HG02610 (cell line): Measurements from ENCODE around the gene SLC10A3.
A peak's percentile ranks its signal among the peaks of the same experiment; 100 is the strongest.

ENCODE experiments used
- ATAC-seq: cut with Tn5 transposase; IDR thresholded peaks from one replicate; pipeline ENCODE4 v1.9.1; 2021; ENCODE audit warnings: mild to moderate bottlenecking, moderate library complexity; ENCODE audit not compliant: unreplicated experiment

The SLC10A3 gene

DNA sequence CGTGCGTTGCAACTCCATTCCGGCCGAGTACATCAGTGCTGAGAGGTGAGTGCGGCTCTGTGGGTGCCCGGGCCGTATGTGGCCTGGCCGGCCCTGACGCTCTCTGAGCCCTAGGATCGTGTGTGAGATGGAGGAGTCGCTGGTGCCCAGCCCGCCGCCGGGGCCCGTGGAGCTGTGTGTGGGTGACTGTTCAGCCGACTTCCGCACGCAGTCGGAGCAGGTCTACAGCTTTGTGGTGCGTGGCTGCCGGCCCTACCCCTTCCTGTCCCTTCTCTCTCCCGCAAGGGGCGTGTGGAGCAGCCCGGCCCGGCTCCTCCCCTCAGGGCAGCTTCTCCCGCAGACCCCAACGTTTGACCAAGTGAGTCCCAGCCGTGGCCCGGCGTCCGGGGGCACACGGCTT, 24.4 kb downstream of the SLC10A3 start:
- no peak for ATAC-seq

DNA sequence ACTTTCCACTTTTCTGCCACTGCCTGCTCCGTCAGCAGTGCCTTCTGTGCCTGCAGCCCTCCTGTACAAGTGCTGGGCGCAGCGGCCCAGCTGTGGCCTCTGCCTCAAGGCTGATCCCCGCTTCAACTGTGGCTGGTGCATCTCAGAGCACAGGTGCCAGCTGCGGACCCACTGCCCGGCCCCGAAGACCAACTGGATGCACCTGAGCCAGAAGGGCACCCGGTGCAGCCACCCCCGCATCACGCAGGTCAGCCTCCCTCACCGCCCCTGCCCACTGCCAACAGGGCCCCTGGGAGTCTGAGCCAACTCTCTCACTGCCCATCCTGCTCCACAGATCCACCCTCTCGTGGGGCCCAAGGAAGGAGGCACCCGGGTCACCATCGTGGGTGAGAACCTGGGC, 24.8 kb downstream of the SLC10A3 start:
- no peak for ATAC-seq

DNA sequence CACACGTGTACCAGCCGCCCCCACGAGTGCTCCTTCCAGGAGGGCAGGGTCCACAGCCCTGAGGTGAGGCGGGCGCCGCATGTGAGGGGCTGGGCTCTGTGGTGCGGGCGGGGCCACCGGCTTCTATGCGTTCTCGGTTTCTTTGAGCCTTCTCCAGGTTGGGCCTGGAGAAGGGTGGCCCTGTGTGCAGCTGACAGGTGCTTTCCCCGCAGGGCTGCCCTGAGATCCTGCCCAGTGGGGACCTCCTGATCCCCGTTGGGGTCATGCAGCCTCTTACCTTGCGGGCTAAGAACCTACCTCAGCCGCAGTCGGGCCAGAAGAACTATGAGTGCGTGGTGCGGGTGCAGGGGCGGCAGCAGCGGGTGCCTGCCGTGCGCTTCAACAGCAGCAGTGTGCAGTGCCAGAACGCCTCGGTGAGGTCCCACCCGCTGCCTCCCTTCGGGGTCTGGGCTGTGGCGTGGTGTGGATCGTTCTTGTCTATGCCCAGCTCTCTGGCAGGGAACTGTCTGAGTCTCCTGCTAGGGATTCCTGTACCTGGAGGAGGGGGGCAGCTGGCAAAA, 25.5 kb downstream of the SLC10A3 start:
- ATAC-seq: no peak

DNA sequence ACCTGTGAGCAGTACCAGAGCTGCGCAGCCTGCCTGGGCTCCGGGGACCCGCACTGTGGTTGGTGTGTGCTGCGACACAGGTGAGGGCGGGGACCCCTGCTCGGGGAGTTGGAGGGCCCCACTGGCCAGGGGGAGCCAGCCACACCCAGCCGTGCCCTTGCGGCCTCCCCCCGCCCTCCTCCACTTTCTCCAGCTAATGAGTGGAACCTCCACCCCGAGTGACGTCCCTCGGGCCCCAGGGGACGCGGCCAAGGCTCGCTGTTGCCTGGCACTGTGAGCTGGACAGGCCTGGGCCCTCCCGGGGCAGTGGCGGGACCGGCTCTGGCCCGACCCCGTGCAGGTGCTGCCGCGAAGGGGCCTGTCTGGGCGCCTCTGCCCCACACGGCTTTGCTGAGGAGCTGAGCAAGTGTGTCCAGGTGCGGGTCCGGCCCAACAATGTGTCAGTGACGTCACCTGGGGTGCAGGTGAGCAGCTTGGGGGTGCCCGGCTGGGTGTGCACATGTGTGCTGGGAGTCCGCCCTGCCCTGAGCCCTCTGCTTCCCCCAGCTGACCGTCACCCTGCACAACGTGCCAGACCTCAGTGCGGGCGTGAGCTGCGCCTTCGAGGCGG, 26.7 kb downstream of the SLC10A3 start:
- ATAC-seq: no peak

DNA sequence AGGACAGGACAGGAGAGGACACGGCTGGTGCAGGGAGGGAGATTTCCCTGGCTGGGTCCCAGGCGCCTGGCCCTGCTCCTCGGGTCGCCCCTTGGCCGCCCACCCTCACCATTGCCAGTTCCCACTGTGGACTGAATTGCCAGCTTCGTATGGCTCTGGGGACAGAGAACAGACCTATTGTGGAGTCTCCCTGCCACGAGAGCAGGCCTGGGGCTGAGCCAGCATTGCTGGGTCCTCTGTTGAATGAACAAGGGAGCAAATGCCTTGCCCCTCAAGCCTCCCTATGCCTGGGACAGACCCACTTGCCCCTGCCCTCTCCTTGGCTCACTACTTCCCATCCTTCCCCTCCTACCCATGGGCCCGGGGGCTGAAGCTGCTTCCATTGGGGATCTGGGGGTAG, 28.0 kb downstream of the SLC10A3 start:
- ATAC-seq: no peak

DNA sequence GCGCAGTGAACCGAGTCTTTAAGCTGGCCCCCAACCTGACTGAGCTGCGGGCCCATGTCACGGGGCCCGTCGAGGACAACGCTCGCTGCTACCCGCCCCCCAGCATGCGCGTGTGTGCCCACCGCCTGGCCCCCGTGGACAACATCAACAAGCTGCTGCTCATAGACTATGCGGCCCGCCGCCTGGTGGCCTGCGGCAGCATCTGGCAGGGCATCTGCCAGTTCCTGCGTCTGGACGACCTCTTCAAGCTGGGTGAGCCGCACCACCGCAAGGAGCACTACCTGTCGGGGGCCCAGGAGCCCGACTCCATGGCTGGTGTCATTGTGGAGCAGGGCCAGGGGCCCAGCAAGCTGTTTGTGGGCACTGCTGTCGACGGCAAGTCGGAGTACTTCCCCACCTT, 30.1 kb downstream of the SLC10A3 start:
- no peak for ATAC-seq

DNA sequence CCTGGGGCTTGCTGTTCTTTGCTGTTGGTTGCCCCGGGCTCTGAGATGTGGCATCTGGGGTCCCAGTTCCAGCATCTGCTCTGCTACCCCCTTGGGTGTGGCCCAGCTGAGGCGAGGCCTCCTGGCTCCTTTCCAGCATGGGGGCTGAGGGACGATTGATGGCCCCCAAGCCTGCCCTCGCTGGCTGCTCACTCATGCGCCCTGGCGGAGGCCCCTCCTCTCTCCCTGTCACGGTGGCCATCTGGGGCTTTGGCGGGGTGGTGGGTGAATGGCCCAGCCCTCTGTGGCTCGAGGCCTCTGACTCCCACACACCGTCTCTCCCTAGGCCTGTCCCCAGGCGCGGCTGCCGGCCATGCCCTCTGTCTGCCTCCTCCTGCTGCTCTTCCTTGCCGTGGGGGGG, 30.6 kb downstream of the SLC10A3 start:
- no peak for ATAC-seq

DNA sequence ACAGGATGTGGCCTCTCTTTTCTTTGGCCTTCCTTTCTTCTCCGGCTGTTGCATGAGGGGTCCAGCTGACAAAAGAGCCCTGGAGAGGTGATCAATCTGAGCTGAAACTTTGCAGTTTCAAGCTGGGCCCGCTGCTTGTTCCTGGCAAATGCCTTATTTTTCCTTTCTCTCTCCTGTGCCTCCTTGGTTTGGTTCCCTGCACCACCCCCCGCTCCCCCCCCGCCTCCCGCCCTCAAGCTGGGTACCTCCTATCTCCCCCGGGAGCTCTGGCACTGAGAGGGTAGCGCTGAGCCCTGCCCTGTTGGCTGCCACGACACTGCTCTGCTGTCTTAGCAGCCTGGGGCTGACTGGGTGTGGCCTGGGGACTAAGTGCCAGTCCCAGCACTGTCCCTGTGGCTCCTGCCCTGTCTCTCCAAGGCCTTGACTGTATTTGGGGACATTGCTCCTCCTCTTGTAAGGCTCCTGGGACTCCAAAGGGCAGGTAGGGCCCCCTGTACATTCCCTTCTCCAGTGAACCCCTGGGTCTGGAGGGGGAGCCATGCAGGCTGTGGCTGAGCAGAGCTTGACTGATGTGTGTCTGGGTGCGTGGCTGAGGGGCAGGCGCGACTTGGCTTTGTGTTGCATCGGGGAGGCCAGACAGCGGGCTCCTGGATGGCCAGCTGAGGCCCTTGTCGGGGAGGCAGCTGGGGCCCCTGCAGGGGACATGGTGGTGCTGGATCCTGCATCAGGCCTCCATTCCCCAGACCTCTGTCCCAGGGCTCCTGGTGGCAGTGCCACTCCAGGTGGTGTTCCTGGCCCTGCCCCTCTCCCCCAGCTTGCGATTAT, 31.3 kb downstream of the SLC10A3 start:
- ATAC-seq: no peak

DNA sequence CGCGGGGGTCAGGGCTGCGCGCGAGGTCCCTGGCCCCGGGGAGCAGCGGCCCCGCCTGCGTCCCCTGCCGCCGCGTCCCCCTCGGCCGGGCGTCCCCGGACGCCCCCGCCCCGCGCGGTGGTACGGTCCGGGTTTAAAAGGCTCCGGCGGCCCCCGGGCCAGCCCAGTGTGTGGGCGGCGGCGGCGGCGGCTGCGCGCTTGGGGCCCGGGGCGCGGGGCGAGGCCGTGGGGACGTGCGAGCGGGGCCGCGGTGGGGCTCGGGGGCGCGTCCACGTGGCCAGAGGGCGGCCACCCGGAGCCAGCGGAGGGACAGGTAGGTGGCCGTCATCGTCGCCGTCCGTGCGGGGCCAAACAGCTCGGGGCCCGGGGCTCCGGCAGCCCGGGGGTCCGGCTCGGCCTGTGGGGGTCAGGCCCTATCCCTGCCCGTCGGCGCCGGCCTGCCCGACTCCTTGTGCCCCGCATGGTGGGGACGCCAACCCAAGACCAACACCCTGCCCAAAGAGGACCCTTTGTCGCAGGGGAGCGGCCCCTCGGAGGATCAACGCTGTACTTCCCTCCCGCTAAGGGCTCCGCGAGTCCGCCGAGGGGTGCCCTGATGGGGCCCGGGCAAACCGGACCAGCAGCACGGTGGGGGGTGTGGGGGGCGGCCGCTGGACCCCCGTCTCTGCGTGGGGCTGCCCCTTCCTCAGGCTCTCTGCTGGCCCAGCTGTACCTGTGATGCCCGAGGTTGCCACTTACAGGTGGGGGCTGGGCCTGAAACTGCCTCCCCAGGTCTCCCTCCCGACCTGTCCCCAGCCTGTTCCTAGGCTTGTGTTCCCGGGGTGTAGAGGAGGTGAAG, 32.1 kb downstream of the SLC10A3 start, which contains the start of gene PLXNA3:
PLXNA3 (plus strand) TSS at position 166 of the 838 bp plus-strand sequence. CDS start 1,903 bp downstream, outside the sequence.
- peak; percentile 36 for ATAC-seq

DNA sequence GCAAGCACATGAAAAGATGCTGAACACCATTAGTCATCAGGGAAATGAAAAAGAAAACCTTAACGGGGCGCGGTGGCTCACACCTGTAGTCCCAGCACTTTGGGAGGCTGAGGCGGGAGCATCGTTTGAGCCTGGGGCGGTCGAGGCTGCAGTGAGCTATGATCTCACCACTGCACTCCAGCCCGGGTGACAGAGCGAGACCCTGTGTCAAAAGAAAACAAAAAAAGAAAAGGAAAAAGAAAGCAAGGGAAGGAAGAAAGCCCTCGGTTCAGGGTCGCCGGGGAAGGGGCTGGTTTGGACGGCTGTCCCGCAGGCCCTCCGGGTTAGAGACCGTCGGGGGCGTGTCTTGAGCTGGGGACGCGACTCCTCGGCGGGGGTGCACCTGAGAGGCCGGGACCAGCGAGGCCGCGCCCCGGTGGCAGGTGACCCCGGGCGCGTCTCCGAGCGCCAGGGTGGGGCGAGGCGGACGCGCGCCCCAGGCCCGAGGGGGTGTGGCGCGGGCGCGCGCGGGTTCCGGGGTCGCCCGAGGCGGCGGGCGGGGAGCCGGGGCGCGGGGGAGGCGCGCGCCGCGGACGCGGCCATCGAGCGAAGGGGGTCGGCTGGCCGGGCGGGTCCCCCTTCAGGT, 32.8 kb downstream of the SLC10A3 start:
- peak; percentile 39 for ATAC-seq

DNA sequence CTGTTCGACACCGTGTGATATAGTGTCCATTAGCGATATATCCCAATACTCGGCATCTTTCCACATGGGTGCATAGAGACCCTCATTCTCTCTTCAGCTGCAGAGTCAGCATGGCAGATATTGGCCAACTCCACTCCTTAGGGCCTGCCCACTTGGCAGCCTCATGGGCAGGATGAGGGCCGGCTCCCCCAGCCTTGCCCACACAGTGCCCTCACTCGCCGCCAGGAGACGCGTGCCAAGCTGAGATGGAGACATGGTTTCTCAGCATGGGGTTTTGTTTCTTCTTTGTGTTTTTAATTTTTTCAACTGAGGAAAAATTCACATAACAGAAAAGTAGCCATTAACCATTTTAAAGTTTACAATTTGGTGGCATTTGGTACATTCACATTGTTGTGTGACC, 37.6 kb downstream of the SLC10A3 start:
- no peak for ATAC-seq

DNA sequence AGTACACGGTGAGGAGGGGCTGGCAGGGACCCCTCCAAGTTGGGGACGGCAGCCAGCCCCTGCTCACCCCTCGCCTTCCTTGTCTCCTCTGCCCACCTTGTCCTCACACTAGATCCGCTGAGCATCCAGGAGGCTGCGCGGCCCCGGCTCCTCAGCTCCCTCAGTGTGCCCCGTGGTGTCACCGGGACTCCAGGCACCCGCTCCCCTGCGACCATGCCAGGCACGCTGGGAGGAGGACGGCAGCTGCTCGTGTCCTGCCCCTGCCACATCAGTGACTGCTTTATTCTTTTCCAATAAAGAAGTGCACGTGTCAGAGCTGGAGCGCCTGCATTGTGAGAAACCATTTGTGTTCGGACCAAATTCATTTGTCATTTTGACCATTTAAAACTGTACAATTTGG, 40.1 kb downstream of the SLC10A3 start:
- ATAC-seq: no peak

DNA sequence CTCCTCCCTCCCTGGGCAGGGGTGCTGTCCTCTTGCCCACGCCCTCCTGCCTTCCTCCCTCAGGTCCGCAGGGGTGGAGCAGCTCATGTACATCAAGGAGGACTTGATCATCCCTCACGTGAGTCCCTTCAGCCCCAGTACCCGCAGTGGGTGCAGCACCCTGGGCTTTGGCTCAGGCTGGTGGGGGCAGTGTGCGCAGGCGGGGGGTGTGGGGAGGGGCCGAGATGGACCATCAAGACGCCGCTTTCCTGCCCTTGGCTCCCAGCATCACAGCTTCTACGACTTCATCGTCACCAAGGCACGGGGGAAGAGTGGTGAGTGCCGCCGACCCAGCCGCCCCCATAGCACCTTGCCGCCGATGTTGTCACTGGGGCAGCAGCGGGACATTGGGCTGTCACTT, 40.8 kb downstream of the SLC10A3 start:
- no peak for ATAC-seq

DNA sequence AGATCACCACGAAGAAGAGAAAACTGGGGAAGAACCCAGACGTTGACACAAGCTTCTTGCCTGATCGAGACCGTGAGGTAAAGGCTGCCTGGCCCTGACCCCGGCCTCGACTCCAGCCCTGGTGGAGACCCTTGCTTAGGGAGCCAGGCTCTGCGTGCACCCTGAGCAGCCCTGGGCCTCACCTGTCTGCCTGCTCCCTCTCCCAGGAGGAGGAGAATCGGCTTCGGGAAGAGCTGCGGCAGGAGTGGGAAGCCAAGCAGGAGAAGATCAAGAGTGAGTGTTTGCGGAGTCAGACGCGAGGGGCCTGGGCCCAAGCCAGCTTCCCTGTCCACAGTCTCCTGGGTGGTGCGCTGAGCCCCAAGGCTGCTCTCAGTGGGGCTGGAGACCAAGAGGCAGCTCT, 41.9 kb downstream of the SLC10A3 start:
- no peak for ATAC-seq

DNA sequence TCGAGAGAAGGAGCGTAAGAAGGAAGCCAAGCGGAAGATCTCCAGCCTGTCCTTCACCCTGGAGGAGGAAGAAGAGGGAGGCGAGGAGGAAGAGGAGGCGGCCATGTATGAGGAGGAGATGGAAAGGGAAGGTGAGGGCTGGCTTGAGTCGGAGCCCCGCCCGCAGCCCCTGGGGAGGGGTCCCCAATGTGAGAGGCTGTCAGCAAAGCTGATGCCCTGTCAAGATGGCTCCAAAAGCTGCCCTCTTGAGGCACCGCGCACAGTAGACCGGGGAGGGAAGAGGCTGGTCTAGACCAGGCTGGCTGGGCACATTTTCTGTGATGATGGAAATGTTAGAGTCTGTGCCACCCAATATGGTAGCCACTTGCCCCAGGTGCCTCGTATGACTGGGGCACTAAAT, 44.0 kb downstream of the SLC10A3 start:
- no peak for ATAC-seq

DNA sequence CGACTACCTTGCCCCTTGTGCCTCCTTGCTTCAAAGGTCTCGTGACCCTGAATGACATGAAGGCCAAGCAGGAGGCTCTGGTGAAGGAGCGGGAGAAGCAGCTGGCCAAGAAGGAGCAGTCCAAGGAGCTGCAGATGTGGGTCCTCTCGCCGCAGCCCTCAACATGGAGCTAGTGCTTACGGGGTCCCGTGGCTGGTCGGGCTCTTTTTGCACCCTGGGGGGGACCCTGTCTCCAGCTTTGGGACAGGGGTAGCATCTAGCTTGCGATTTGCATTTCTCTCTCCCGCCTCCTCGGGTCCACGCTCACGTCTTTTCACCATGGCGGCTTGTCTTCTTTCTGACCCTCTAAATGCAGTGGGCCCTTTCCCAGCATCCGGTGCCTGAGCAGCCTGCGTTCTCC, 44.7 kb downstream of the SLC10A3 start:
- no peak for ATAC-seq

DNA sequence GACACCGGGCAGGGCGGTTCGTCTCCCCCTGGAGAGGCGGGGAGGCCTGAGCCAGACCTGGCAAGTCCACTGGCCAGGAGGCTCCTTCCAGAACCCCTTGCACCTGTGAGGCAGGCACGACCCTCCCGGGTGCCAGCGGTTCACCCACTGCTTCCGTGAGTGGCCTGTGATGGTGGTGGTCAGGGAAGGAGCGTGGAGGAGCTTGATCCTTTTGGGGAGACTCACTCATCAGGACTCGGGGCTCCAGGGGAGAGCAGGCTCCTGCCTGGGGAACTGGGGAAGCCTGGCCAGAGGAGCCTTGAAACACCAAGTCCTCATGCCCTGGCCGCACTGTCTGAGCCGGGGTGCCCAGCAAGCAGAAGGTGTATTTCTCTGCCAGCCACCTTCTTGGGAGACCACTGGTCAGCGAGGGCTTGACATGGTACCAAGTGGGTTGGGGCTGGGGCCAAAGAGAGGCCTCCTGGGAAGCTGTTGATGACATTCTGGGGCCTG, 45.6 kb downstream of the SLC10A3 start:
- ATAC-seq: no peak

DNA sequence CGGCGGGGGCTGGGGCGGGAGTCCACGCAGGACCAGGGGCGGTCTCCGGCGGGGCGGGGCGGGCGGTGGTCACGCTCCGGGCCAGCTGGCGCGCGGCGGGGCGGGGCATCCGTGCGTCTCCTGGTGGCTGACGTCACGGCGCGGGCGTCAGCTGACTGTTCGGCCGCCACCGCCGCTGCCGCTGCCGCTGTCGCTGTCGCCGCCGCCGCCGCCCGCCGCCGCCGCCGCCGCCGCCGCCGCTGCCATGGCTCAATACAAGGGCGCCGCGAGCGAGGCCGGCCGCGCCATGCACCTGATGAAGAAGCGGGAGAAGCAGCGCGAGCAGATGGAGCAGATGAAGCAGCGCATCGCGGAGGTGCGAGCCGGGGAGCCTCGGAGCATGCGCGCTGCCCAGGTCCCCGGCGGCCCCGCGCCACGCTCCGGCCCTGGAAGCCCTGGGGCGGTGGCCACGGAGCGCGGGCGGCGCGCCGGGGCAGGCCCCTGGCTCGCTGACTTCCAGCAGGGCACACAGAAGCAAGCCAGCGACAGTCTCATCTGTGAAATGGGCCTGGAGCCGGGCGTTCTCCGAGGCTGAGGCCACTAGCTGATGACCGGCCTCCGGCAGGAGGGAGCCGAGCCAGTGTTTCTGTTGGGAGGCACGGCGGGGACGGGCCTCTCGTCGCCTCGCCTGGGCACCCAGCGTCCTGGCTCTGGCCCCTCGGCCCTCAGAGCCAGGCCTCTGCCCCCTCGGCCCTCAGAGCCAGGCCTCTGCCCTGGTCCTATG, 46.3 kb downstream of the SLC10A3 start, which contains the start of gene FAM50A:
FAM50A (plus strand) TSS at position 150 of the 763 bp plus-strand sequence; CDS start at position 245, 95 bp downstream.
- ATAC-seq: peak; percentile 80

DNA sequence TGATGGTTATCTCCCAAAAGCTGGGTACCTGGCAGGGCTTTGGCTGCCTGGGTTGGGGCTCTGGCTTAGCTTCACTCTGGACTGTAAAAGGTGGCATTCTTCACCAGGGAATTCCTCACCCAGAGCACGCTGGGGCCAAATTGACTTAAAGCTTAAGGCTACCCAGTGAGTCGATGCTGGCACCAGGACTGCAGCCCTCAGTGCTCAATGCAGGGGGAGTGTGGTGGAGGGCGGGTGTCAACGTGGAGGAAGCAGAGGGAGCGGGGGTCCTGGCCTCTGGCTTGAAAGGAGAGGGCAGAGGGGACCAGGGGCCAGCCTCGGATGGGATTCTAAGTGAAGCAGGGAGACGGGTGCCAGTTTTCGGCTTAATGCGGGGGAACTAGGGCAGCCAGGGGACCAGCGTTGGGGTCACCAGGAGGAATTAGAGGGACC, 46.9 kb downstream of the SLC10A3 start:
- no peak for ATAC-seq
